IMR-90 (cell line): ENCODE results near the gene CLCNKA. TPM values are rescaled to one million over a fixed set of nuclear protein-coding genes. Genes with fewer than 3 reads are reported as not detected.
A peak's percentile ranks its signal among the peaks of the same experiment; 100 is the strongest.

ENCODE experiments used
- ATAC-seq: fragments of 200-7000 bp; cut with Tn5 transposase; 2 replicates; pipeline ENCODE4 v1.9.1; 2020; ENCODE audit warnings: low read depth, mild to moderate bottlenecking, moderate library complexity
- BruUV-seq: library from RNA; stranded (reverse); fragments of 400-500 nt; replicated peaks from 2 replicates; lab custom pipeline; 2021; lab: Mats Ljungman, UMichigan
- CTCF ChIA-PET: fragments of 300-600 bp; formaldehyde crosslinking; extraction: SDS; loops from one replicate; lab custom pipeline; 2021; ENCODE audit warnings: antibody characterized with exemption; lab: Yijun Ruan, JAX
- POLR2A ChIA-PET: fragments of 300-600 bp; sonication (Branson Sonifier 250); formaldehyde crosslinking; loops from one replicate; lab custom pipeline; 2022; ENCODE audit warnings: antibody characterized with exemption; ENCODE audit not compliant: unreplicated experiment; lab: Charles Lee
- DNase-seq: peaks from one replicate; pipeline ENCODE4 v3.0.0; 2013
- H2AFZ ChIP-seq: replicated peaks from 2 replicates; pipeline ENCODE3; 2013; ENCODE audit warnings: low read length, mild to moderate bottlenecking; ENCODE audit not compliant: poor library complexity
- H2AK5ac ChIP-seq: 2 replicates; pipeline ENCODE4 v1.6.1; 2013; ENCODE audit warnings: low read depth, low read length, inconsistent platforms
- H2AK9ac ChIP-seq: replicated peaks from 2 replicates; pipeline ENCODE3; 2013; ENCODE audit warnings: mild to moderate bottlenecking, low read depth, low read length, moderate library complexity; ENCODE audit not compliant: poor library complexity
- H2BK120ac ChIP-seq: 2 replicates; pipeline ENCODE4 v1.6.1; 2013; ENCODE audit warnings: low read depth, low read length, inconsistent platforms
- H2BK15ac ChIP-seq: 3 replicates; pipeline ENCODE4 v1.6.1; 2013; ENCODE audit warnings: low read depth, low read length, inconsistent platforms
- H2BK20ac ChIP-seq: 2 replicates; pipeline ENCODE4 v1.6.1; 2013; ENCODE audit warnings: low read depth, mild to moderate bottlenecking, inconsistent platforms, low read length, moderate library complexity
- H2BK5ac ChIP-seq: 2 replicates; pipeline ENCODE4 v1.6.1; 2013; ENCODE audit warnings: mild to moderate bottlenecking, low read depth, low read length, inconsistent platforms; ENCODE audit not compliant: poor library complexity, severe bottlenecking
- H3K14ac ChIP-seq: replicated peaks from 2 replicates; pipeline ENCODE4 v1.6.1; 2013; ENCODE audit warnings: low read depth, low read length, inconsistent platforms
- H3K18ac ChIP-seq: 2 replicates; pipeline ENCODE4 v1.6.1; 2013; ENCODE audit warnings: low read depth, low read length, control low read depth
- H3K23ac ChIP-seq: 2 replicates; pipeline ENCODE4 v1.6.1; 2013; ENCODE audit warnings: low read depth, low read length, inconsistent platforms
- H3K27ac ChIP-seq: 2 replicates; pipeline ENCODE4 v1.5.1; 2013; ENCODE audit warnings: mild to moderate bottlenecking, control low read depth, low read length; ENCODE audit not compliant: insufficient read depth
- H3K27me3 ChIP-seq: 2 replicates; pipeline ENCODE4 v1.6.1; 2013; ENCODE audit warnings: low read length; ENCODE audit not compliant: control insufficient read depth, insufficient read depth
- H3K36me3 ChIP-seq: 2 replicates; pipeline ENCODE4 v1.6.1; 2013; ENCODE audit warnings: low read length, mixed read lengths; ENCODE audit not compliant: control insufficient read depth, insufficient read depth
- H3K4ac ChIP-seq: 2 replicates; pipeline ENCODE4 v1.6.1; 2013; ENCODE audit warnings: low read depth, low read length, inconsistent platforms
- H3K4me1 ChIP-seq: 2 replicates; pipeline ENCODE4 v1.6.1; 2013; ENCODE audit warnings: low read length, mixed read lengths; ENCODE audit not compliant: control insufficient read depth, insufficient read depth
- H3K4me2 ChIP-seq: 2 replicates; pipeline ENCODE4 v1.6.1; 2013; ENCODE audit warnings: low read depth, mild to moderate bottlenecking, control low read depth, low read length, moderate library complexity
- H3K4me3 ChIP-seq: 2 replicates; pipeline ENCODE4 v1.5.1; 2013; ENCODE audit warnings: low read depth, mild to moderate bottlenecking, control low read depth, low read length, moderate library complexity; ENCODE audit not compliant: insufficient read depth
- H3K56ac ChIP-seq: 2 replicates; pipeline ENCODE4 v1.6.1; 2013; ENCODE audit warnings: low read length, inconsistent platforms; ENCODE audit not compliant: insufficient read depth; ENCODE audit errors: extremely low read depth
- H3K79me1 ChIP-seq, 2 experiments: 2 replicates each; pipeline ENCODE4 v1.6.1; 2013; ENCODE audit warnings: low read length in 2 of 2, inconsistent platforms in 1 of 2, low read depth in 1 of 2
- H3K9ac ChIP-seq: 2 replicates; pipeline ENCODE4 v1.6.1; 2013; ENCODE audit warnings: low read depth, low read length, control low read depth
- H3K9me1 ChIP-seq: 2 replicates; pipeline ENCODE4 v1.6.1; 2013; ENCODE audit warnings: low read length, inconsistent platforms; ENCODE audit not compliant: insufficient read depth
- H3K9me3 ChIP-seq: 2 replicates; pipeline ENCODE4 v1.6.1; 2013; ENCODE audit warnings: low read length; ENCODE audit not compliant: control insufficient read depth, insufficient read depth
- H4K20me1 ChIP-seq: 2 replicates; pipeline ENCODE4 v1.6.1; 2013; ENCODE audit warnings: low read length, inconsistent platforms; ENCODE audit not compliant: insufficient read depth
- H4K5ac ChIP-seq: 2 replicates; pipeline ENCODE4 v1.6.1; 2013; ENCODE audit warnings: mild to moderate bottlenecking, low read depth, low read length, control low read depth
- H4K8ac ChIP-seq, 2 experiments: 2 replicates each; pipeline ENCODE4 v1.6.1; 2013; ENCODE audit warnings: low read depth in 2 of 2, low read length in 2 of 2, control low read depth in 1 of 2, inconsistent platforms in 1 of 2
- H4K91ac ChIP-seq: 2 replicates; pipeline ENCODE4 v1.6.1; 2013; ENCODE audit warnings: low read depth, low read length, inconsistent platforms; ENCODE audit not compliant: insufficient read depth
- BHLHE40 ChIP-seq: fragments of 150-350 bp; IDR thresholded peaks from 2 replicates; pipeline ENCODE4 v1.6.1; 2016; ENCODE audit warnings: mild to moderate bottlenecking, low read depth, low read length
- CEBPB ChIP-seq: IDR thresholded peaks from 2 replicates; pipeline ENCODE4 v1.6.1; 2012; ENCODE audit warnings: low read depth, low read length, improper control_type of control experiment
- CHD1 ChIP-seq: IDR thresholded peaks from 2 replicates; pipeline ENCODE4 v1.6.1; 2012; ENCODE audit warnings: low read depth, low read length, improper control_type of control experiment
- CTCF ChIP-seq: conservative IDR thresholded peaks from 2 replicates; pipeline ENCODE4 v1.5.1; 2012; ENCODE audit warnings: mild to moderate bottlenecking, low read depth, low read length, improper control_type of control experiment
- FOS ChIP-seq: fragments of 150-350 bp; IDR thresholded peaks from 2 replicates; pipeline ENCODE4 v1.6.1; 2016; ENCODE audit warnings: low read depth, low read length
- MAFK ChIP-seq: IDR thresholded peaks from 2 replicates; pipeline ENCODE4 v1.6.1; 2012; ENCODE audit warnings: low read depth, low read length, improper control_type of control experiment
- MAZ ChIP-seq: IDR thresholded peaks from 2 replicates; pipeline ENCODE4 v1.6.1; 2012; ENCODE audit warnings: low read depth, mild to moderate bottlenecking, low read length, improper control_type of control experiment, moderate library complexity, borderline replicate concordance
- MXI1 ChIP-seq: IDR thresholded peaks from 2 replicates; pipeline ENCODE4 v1.6.1; 2012; ENCODE audit warnings: low read depth, mild to moderate bottlenecking, low read length, moderate library complexity, borderline replicate concordance
- NFE2L2 ChIP-seq: fragments of 150-350 bp; IDR thresholded peaks from 2 replicates; pipeline ENCODE4 v1.6.1; 2016; ENCODE audit warnings: low read depth, mild to moderate bottlenecking, low read length
- RAD21 ChIP-seq: IDR thresholded peaks from 2 replicates; pipeline ENCODE4 v1.6.1; 2012; ENCODE audit warnings: low read length, improper control_type of control experiment
- SMC3 ChIP-seq: fragments of 150-350 bp; IDR thresholded peaks from 2 replicates; pipeline ENCODE4 v1.6.1; 2016; ENCODE audit warnings: low read depth, mild to moderate bottlenecking, antibody characterized with exemption, low read length, moderate library complexity
- WGBS, 2 experiments: methylation state at CpG; one replicate each; pipeline versions ENCODE4 v1.1.5 to v1.1.7; 2013; ENCODE audit warnings: missing lambda C conversion rate in 2 of 2; ENCODE audit not compliant: insufficient read length in 1 of 2; ENCODE audit errors: extremely low coverage in 2 of 2; 5-methylcytosine and 5-hydroxymethylcytosine counted together
- dilution Hi-C: fragments of 300-500 bp; cut with HindIII; formaldehyde crosslinking; loops from one replicate; pipeline ENCODE4 v1.14.3; 2018; ENCODE audit warnings: low sequenced_read_pairs; ENCODE audit not compliant: unreplicated experiment
- in situ Hi-C: fragments of 300-500 bp; cut with MboI; formaldehyde crosslinking; loops from 3 replicates; pipeline ENCODE4 v1.14.3; 2019; ENCODE audit warnings: low sequenced_read_pairs, inconsistent platforms, mixed read lengths
- intact Hi-C: fragments of 100-400 bp; cut with micrococcal nuclease; formaldehyde crosslinking; loops from 2 replicates; pipeline ENCODE4 v1.10.0; 2022
- polyA plus RNA-seq, 3 experiments: library from polyadenylated mRNA; depleted of rRNA; stranded (reverse); fragments of >200 nt; gene quantifications; 2 replicates each; pipeline ENCODE4 v1.2.3, GENCODE V29; 2012; ENCODE audit warnings: low replicate concordance in 1 of 3
- total RNA-seq: library from RNA; depleted of rRNA; stranded (reverse); fragments of >200 nt; gene quantifications from 2 replicates; pipeline ENCODE4 v1.2.3, GENCODE V29; 2012

CLCNKA gene
- total and polyA plus RNA-seq, 2 of the 4 experiments (the other 2 are of a cell fraction), result 0.05 TPM; not detected in 1

- dilution Hi-C loops, result no loop called here
Measured at GRCh38 chr1:16073490-16074119, 51.8 kb downstream of the CLCNKA start, which contains the start of gene FAM131C. Gene FAM131C, minus strand, starts transcription at chr1:16073651. Its CDS starts 209 bp downstream, at chr1:16073442.

More at GRCh38 chr1:16073490-16074119, 51.8 kb downstream of the CLCNKA start, which contains the start of gene FAM131C:
- no peak within 1 kb of the TSS for H4K5ac ChIP-seq
- peaks cover 13% of the 10 kb centered on the region for H3K4me1 ChIP-seq
- no peak within 1 kb of the TSS for H3K56ac ChIP-seq
- H3K9ac ChIP-seq, result no peak within 1 kb of the TSS
- no peak within 1 kb of the TSS for H3K23ac ChIP-seq
- peak within 1 kb of the TSS; percentile 17 for H2AK9ac ChIP-seq
- intact Hi-C loops (no loop called here), in situ Hi-C loops (no loop called here)
- peak within 1 kb of the TSS; percentile 28 for H3K4ac ChIP-seq
- H4K8ac ChIP-seq, result peak within 1 kb of the TSS in 1 of 2 experiments; percentile 44; a peak in 1 of 4 replicates
- H3K27me3 ChIP-seq, result no peaks in the 10 kb centered on the region; the same call in 1 of the 2 replicates
- H2AK5ac ChIP-seq, result peak within 1 kb of the TSS; percentile 65
- H2AFZ ChIP-seq, result peak within 1 kb of the TSS; percentile 94
- no peak within 1 kb of the TSS for H3K14ac ChIP-seq
- POLR2A ChIA-PET, result no interaction called here
- H3K4me2 ChIP-seq, result peak within 1 kb of the TSS; percentile 57
- ATAC-seq, result peak; percentile 85
- no peak within 1 kb of the TSS for H4K91ac ChIP-seq
- no peak within 1 kb of the TSS for H3K27ac ChIP-seq
- no peaks in the 10 kb centered on the region for H4K20me1 ChIP-seq
- no peaks in the 10 kb centered on the region for H3K36me3 ChIP-seq
- peak within 1 kb of the TSS; percentile 18; the same call in 1 of the 3 replicates for H2BK15ac ChIP-seq
- H2BK5ac ChIP-seq, result no peak within 1 kb of the TSS
- peak within 1 kb of the TSS; percentile 44 for H3K4me3 ChIP-seq
- DNase-seq, result no peak
- peaks cover 0 to 6% of the 10 kb centered on the region in 2 experiments; a peak in 2 of 4 replicates for H3K79me1 ChIP-seq
- 0% methylated on average over 14 of the region's 54 CpGs; no CpG with 5 or more reads in 1 of the 2 experiments for WGBS, 2 experiments
- CTCF ChIA-PET, result interaction anchor here (0.5 to 1.3 kb wide), 5 partner anchors 8 to 366 kb away, joined by 3 to 4 read pairs (median 3); no protein-coding TSS in a partner anchor
- no TSS peak for BruUV-seq
- H3K18ac ChIP-seq, result no peak within 1 kb of the TSS
- H2BK20ac ChIP-seq, result peak within 1 kb of the TSS; percentile 44; the same call in 1 of the 2 replicates
- no peaks in the 10 kb centered on the region for H3K9me3 ChIP-seq
- TF ChIP-seq CEBPB (no peak), MXI1 (no peak), FOS (no peak), SMC3 (peak; percentile 32; the same call in 1 of the 2 replicates), NFE2L2 (no peak), CTCF (peak; percentile 53), MAFK (no peak), MAZ (peak; percentile 91; the same call in 1 of the 2 replicates), CHD1 (no peak), RAD21 (peak; percentile 29; the same call in 1 of the 2 replicates), BHLHE40 (no peak)
- peaks cover 10% of the 10 kb centered on the region; the same call in 1 of the 2 replicates for H3K9me1 ChIP-seq
- peak within 1 kb of the TSS; percentile 10 for H2BK120ac ChIP-seq
